Calu3 (cell line): ENCODE data around the gene ARHGEF18. TPM values are rescaled to one million over a fixed set of nuclear protein-coding genes. Genes with fewer than 3 reads are reported as not detected.
A peak's percentile ranks its signal among the peaks of the same experiment; 100 is the strongest.

ENCODE experiments used
- BruUV-seq: library from RNA; stranded (reverse); fragments of 400-500 nt; replicated peaks from 2 replicates; lab custom pipeline; 2021; lab: Mats Ljungman, UMichigan
- CTCF ChIA-PET: fragments of 300-600 bp; sonication (Branson Sonifier 250); formaldehyde crosslinking; loops from one replicate; lab custom pipeline; 2022; ENCODE audit warnings: antibody characterized with exemption; lab: Charles Lee
- DNase-seq: peaks from one replicate; pipeline ENCODE4 v3.0.0; 2022
- H3K27ac Mint-ChIP-seq: one replicate; pipeline ENCODE4 v1.8.0; 2022; ENCODE audit warnings: mixed read lengths; ENCODE audit not compliant: unreplicated experiment
- H3K27me3 Mint-ChIP-seq: one replicate; pipeline ENCODE4 v1.8.0; 2022; ENCODE audit warnings: mixed read lengths; ENCODE audit not compliant: unreplicated experiment
- H3K36me3 Mint-ChIP-seq: one replicate; pipeline ENCODE4 v1.8.0; 2022; ENCODE audit warnings: mild to moderate bottlenecking, moderate library complexity, mixed read lengths; ENCODE audit not compliant: insufficient read depth, unreplicated experiment
- H3K4me1 Mint-ChIP-seq: one replicate; pipeline ENCODE4 v1.8.0; 2022; ENCODE audit warnings: mild to moderate bottlenecking, low read depth, mixed read lengths; ENCODE audit not compliant: unreplicated experiment
- H3K4me3 Mint-ChIP-seq: one replicate; pipeline ENCODE4 v1.8.0; 2022; ENCODE audit warnings: mild to moderate bottlenecking, low read depth, moderate library complexity, mixed read lengths; ENCODE audit not compliant: unreplicated experiment
- H3K9me3 Mint-ChIP-seq: one replicate; pipeline ENCODE4 v1.8.0; 2022; ENCODE audit warnings: low read depth, mixed read lengths; ENCODE audit not compliant: unreplicated experiment
- CTCF ChIP-seq: fragments of 200-600 bp; IDR thresholded peaks from one replicate; pipeline ENCODE4 v1.8.0; 2022; ENCODE audit warnings: antibody characterized with exemption; ENCODE audit not compliant: unreplicated experiment
- intact Hi-C: fragments of 100-400 bp; cut with micrococcal nuclease; formaldehyde crosslinking; loops from one replicate; pipeline ENCODE4 v1.10.0; 2022; ENCODE audit not compliant: unreplicated experiment
- total RNA-seq: library from RNA; stranded (reverse); gene quantifications from 2 replicates; pipeline ENCODE4 v1.2.3, GENCODE V29; 2022

ARHGEF18 gene
- total RNA-seq, 1 experiment from 2014 or later: 31.9 TPM

- no peaks in the 10 kb centered on the region for H3K36me3 Mint-ChIP-seq
- no peaks in the 10 kb centered on the region for H3K27me3 Mint-ChIP-seq
- H3K27ac Mint-ChIP-seq: no peak overlapping the region
- H3K4me3 Mint-ChIP-seq: no peak overlapping the region
- DNase-seq: no peak
- no TSS peak for BruUV-seq
- no peaks in the 10 kb centered on the region for H3K4me1 Mint-ChIP-seq
- intact Hi-C loops: no loop called here
- CTCF ChIA-PET: interaction anchor here (0.8 kb wide), 1 partner anchor 372 kb away, joined by 7 read pairs; no protein-coding TSS in a partner anchor
- TF ChIP-seq CTCF: no peak
- H3K9me3 Mint-ChIP-seq: no peaks in the 10 kb centered on the region
These were observed 36.3 kb downstream of the ARHGEF18 start for GRCh38 chr19:7385062-7385461.

- intact Hi-C loops: no loop called here
- no peak for TF ChIP-seq CTCF
- Mint-ChIP-seq H3K27ac (no peak overlapping the region), H3K9me3 (no peaks in the 10 kb centered on the region), H3K4me1 (peaks cover 6% of the 10 kb centered on the region), H3K36me3 (peaks cover 5% of the 10 kb centered on the region), H3K27me3 (no peaks in the 10 kb centered on the region), H3K4me3 (no peak overlapping the region)
- CTCF ChIA-PET: no interaction called here
- no TSS peak for BruUV-seq
- DNase-seq: no peak
These were observed 37.6 kb downstream of the ARHGEF18 start for GRCh38 chr19:7386308-7386707.

- no peaks in the 10 kb centered on the region for H3K27me3 Mint-ChIP-seq
- no peak overlapping the region for H3K27ac Mint-ChIP-seq
- CTCF ChIA-PET: no interaction called here
These were observed 38.0 kb downstream of the ARHGEF18 start for GRCh38 chr19:7386769-7387168.

GRCh38 chr19:7391218-7391670 lies 42.5 kb downstream of the ARHGEF18 start:
- BruUV-seq: no TSS peak
- peak overlapping the region; percentile 92 for H3K27ac Mint-ChIP-seq

More at GRCh38 chr19:7386769-7387168, 38.0 kb downstream of the ARHGEF18 start:
- no TSS peak for BruUV-seq
- no peaks in the 10 kb centered on the region for H3K9me3 Mint-ChIP-seq
- no peak overlapping the region for H3K4me3 Mint-ChIP-seq
- intact Hi-C loops: no loop called here
- H3K4me1 Mint-ChIP-seq: peaks cover 11% of the 10 kb centered on the region
- no peak for DNase-seq
- H3K36me3 Mint-ChIP-seq: peaks cover 9% of the 10 kb centered on the region
- TF ChIP-seq CTCF: no peak

More at GRCh38 chr19:7391218-7391670, 42.5 kb downstream of the ARHGEF18 start:
- Mint-ChIP-seq H3K36me3 (peaks cover 30% of the 10 kb centered on the region), H3K27me3 (no peaks in the 10 kb centered on the region), H3K9me3 (no peaks in the 10 kb centered on the region), H3K4me1 (peaks cover 11% of the 10 kb centered on the region), H3K4me3 (peak overlapping the region; percentile 49)
- no peak for TF ChIP-seq CTCF
- peak; percentile 32 for DNase-seq
- CTCF ChIA-PET: no interaction called here
- intact Hi-C loops: no loop called here
